ENCODE results near the gene RARRES2. TPM values are rescaled to one million over a fixed set of nuclear protein-coding genes. Genes with fewer than 3 reads are reported as not detected.
"Not testable (repeated sequence)": the region's sequence is repeated elsewhere in the genome, so short reads cannot be mapped to it uniquely, and the experiment has no call there.

RARRES2 gene
- total RNA-seq (6.5 TPM), polyA plus RNA-seq (21.9 TPM)
- long read RNA-seq, donor 1 = 0 reads
- long read RNA-seq, donor 2 = 0 reads
- long read RNA-seq, donor 3, transcript RARRES2-201 (6 exons, 740 nt) = major isoform, 5 of 7 reads
- long read RNA-seq, donor 3, partial matches to known transcripts = 0 of 7 reads
- long read RNA-seq, donor 3, other reads (novel, unspliced or antisense) = 0 of 7 reads
- long read RNA-seq, donor 4, partial matches to known transcripts = 0 of 4 reads
- long read RNA-seq, donor 4, other reads (novel, unspliced or antisense) = 0 of 4 reads
- long read RNA-seq, donor 5, transcript RARRES2-201 (6 exons, 740 nt) = major isoform, 15 of 19 reads
- long read RNA-seq, donor 5, partial matches to known transcripts = 0 of 19 reads
- long read RNA-seq, donor 5, other reads (novel, unspliced or antisense) = 0 of 19 reads
- long read RNA-seq, donor 6, transcript RARRES2-201 (6 exons, 740 nt) = major isoform, 8 of 10 reads
- long read RNA-seq, donor 6, partial matches to known transcripts = 0 of 10 reads
- long read RNA-seq, donor 6, other reads (novel, unspliced or antisense) = 0 of 10 reads
- long read RNA-seq, donor 7, transcript RARRES2-201 (6 exons, 740 nt) = major isoform, 10 of 11 reads
- long read RNA-seq, donor 7, partial matches to known transcripts = 0 of 11 reads
- long read RNA-seq, donor 7, other reads (novel, unspliced or antisense) = 0 of 11 reads
- long read RNA-seq, donor 8, transcript RARRES2-201 (6 exons, 740 nt) = major isoform, 5 of 6 reads
- long read RNA-seq, donor 8, partial matches to known transcripts = 0 of 6 reads
- long read RNA-seq, donor 8, other reads (novel, unspliced or antisense) = 0 of 6 reads
- long read RNA-seq, donor 9, partial matches to known transcripts = 0 of 2 reads
- long read RNA-seq, donor 9, other reads (novel, unspliced or antisense) = 0 of 2 reads
- long read RNA-seq, donor 10, partial matches to known transcripts = 0 of 4 reads
- long read RNA-seq, donor 10, other reads (novel, unspliced or antisense) = 0 of 4 reads

- WGBS = 45% methylated on average over 49 of the region's 49 CpGs
- Histone ChIP-seq H3K4me1 (ENCODE audit: control insufficient read depth in 2 of 2, insufficient read depth in 2 of 2, low read length in 2 of 2) (peaks cover 0 to 17% of the 10 kb centered on the region in 2 donors), H3K4me3 (ENCODE audit: low read length in 2 of 2) (peak within 1 kb of the TSS in 1 of 2 donors; percentile 27), H3K9me3 (ENCODE audit: control insufficient read depth in 2 of 2, insufficient read depth in 1 of 2, low read length in 1 of 2) (peaks cover 0 to 8% of the 10 kb centered on the region in 2 donors), H3K27me3 (ENCODE audit: control insufficient read depth in 2 of 2, insufficient read depth in 1 of 2, low read length in 1 of 2) (peaks cover 6 to 54% of the 10 kb centered on the region in 2 donors), H3K36me3 (ENCODE audit: control insufficient read depth in 2 of 2, insufficient read depth in 2 of 2, low read length in 1 of 2) (peaks cover 20 to 21% of the 10 kb centered on the region in 2 donors), H3K27ac (ENCODE audit: low read depth in 1 of 2, low read length in 1 of 2) (no peak within 1 kb of the TSS)
- no peak for DNase-seq (ENCODE audit: low read depth in 6 of 9, low spot score in 9 of 9)
Measured at GRCh38 chr7:150341263-150342120, at the start of gene RARRES2. Gene RARRES2, minus strand, starts transcription at chr7:150341629. Its CDS starts 1,020 bp downstream, at chr7:150340609.

DNA sequence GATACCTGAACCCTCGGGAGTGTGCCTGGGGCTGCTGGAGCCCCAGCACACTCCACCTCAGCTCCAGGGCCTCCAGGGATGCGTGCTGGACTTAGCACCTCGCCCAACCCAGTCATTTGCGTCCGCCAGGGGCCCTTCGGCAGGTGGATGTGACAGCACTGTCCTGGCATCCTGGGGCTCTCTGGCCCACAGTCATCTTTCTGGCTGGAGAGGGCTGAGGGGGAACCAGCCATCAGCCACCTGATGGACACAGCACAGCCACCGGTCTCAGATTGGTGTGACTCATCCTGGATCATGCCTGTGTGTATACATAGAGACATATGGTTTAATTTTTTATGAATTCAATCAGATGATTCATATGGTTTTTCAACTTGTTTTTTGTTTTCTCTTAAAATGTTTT lies 48.8 kb upstream of the RARRES2 start:
- 98% methylated on average over 7 of the region's 7 CpGs for WGBS
- Histone ChIP-seq H3K36me3 (ENCODE audit: control insufficient read depth in 2 of 2, insufficient read depth in 2 of 2, low read length in 1 of 2) (peaks cover 17 to 28% of the 10 kb centered on the region in 2 donors), H3K4me1 (ENCODE audit: control insufficient read depth in 2 of 2, insufficient read depth in 2 of 2, low read length in 2 of 2) (peaks cover 0 to 15% of the 10 kb centered on the region in 2 donors), H3K27me3 (ENCODE audit: control insufficient read depth in 2 of 2, insufficient read depth in 1 of 2, low read length in 1 of 2) (no peaks in the 10 kb centered on the region), H3K9me3 (ENCODE audit: control insufficient read depth in 2 of 2, insufficient read depth in 1 of 2, low read length in 1 of 2) (no peaks in the 10 kb centered on the region), H3K27ac (ENCODE audit: low read depth in 1 of 2, low read length in 1 of 2) (no peak overlapping the region), H3K4me3 (ENCODE audit: low read length in 2 of 2) (no peak overlapping the region)
- DNase-seq (ENCODE audit: low read depth in 6 of 9, low spot score in 9 of 9) = no peak

GRCh38 chr7:150389532-150389816 lies 48.0 kb upstream of the RARRES2 start:
- no peaks in the 10 kb centered on the region for H3K27me3 ChIP-seq (ENCODE audit: control insufficient read depth in 2 of 2, insufficient read depth in 1 of 2, low read length in 1 of 2)
- H3K4me1 ChIP-seq (ENCODE audit: control insufficient read depth in 2 of 2, insufficient read depth in 2 of 2, low read length in 2 of 2) = peaks cover 0 to 22% of the 10 kb centered on the region in 2 donors
- H3K36me3 ChIP-seq (ENCODE audit: control insufficient read depth in 2 of 2, insufficient read depth in 2 of 2, low read length in 1 of 2) = peaks cover 17 to 28% of the 10 kb centered on the region in 2 donors
- WGBS = 63% methylated on average over 5 of the region's 5 CpGs
- H3K9me3 ChIP-seq (ENCODE audit: control insufficient read depth in 2 of 2, insufficient read depth in 1 of 2, low read length in 1 of 2) = no peaks in the 10 kb centered on the region
- H3K27ac ChIP-seq (ENCODE audit: low read depth in 1 of 2, low read length in 1 of 2) = no peak overlapping the region
- no peak overlapping the region for H3K4me3 ChIP-seq (ENCODE audit: low read length in 2 of 2)
- no peak for DNase-seq (ENCODE audit: low read depth in 6 of 9, low spot score in 9 of 9)

DNA sequence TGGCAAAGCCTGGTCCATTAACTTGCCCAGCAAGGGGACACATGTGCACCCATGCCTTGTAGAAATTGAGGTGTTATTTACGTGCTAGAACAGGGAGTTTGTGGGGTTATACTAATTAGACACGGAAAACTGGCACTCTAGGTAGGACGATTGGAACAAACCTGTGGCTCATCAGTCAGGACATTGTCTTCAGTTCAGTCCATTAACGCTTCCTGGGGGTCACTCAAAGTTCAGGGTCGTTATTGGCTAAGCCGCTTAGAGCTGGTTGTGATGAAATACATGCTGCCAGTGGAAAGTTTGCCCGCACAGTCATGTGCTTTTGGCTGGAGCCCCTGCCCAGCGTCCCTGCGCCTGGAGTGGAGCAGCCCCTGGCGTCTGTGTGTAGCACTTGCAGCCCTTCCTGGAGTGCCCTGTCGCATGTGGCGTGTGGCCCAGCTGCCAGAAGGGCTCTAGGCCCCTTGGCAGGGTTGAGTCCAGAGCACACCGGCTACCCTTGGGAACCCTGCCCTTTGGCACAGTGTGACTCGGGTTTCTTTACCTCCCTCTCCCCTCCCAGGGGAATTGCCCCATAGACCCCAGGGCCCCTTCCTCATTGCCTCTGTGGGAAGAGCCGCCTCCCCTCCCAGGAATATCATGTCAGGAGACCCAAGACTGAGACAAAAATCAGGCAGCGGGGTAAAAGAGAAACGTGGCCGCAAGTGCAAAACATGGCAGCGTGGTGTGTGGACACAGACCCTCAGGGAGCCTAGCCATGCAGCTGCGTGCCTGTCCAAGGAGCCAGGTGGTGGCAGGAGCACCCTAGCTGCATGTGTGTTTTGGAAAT lies 47.5 kb upstream of the RARRES2 start:
- Histone ChIP-seq H3K4me3 (ENCODE audit: low read length in 2 of 2) (no peak overlapping the region), H3K27me3 (ENCODE audit: control insufficient read depth in 2 of 2, insufficient read depth in 1 of 2, low read length in 1 of 2) (no peaks in the 10 kb centered on the region), H3K36me3 (ENCODE audit: control insufficient read depth in 2 of 2, insufficient read depth in 2 of 2, low read length in 1 of 2) (peaks cover 17 to 28% of the 10 kb centered on the region in 2 donors), H3K27ac (ENCODE audit: low read depth in 1 of 2, low read length in 1 of 2) (no peak overlapping the region), H3K9me3 (ENCODE audit: control insufficient read depth in 2 of 2, insufficient read depth in 1 of 2, low read length in 1 of 2) (peaks cover 0 to 2% of the 10 kb centered on the region in 2 donors), H3K4me1 (ENCODE audit: control insufficient read depth in 2 of 2, insufficient read depth in 2 of 2, low read length in 2 of 2) (peaks cover 2 to 28% of the 10 kb centered on the region in 2 donors)
- DNase-seq (ENCODE audit: low read depth in 6 of 9, low spot score in 9 of 9) = no peak
- 94% methylated on average over 20 of the region's 20 CpGs for WGBS

DNA sequence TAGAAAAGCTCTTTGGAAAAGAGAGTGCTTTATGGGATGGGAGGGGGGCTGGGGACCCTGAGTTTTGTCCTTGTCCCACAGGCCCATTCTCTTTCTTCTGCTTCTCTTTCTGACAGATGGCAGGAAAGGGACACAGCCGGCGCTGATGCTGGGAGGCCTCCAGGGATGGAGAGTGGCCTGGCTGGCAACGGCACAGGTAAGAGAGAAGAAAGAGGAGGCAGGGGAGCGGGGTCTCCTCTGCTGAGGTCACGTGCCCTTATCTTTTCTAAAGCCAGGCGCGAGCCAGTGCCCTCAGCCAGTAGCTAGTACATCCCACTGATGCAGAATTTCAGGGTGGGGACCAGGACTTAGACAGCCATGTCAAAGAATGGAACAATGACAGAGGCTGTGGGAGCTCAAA lies 46.9 kb upstream of the RARRES2 start:
- Histone ChIP-seq H3K4me3 (ENCODE audit: low read length in 2 of 2) (no peak overlapping the region), H3K4me1 (ENCODE audit: control insufficient read depth in 2 of 2, insufficient read depth in 2 of 2, low read length in 2 of 2) (peaks cover 7 to 34% of the 10 kb centered on the region in 2 donors), H3K9me3 (ENCODE audit: control insufficient read depth in 2 of 2, insufficient read depth in 1 of 2, low read length in 1 of 2) (peaks cover 0 to 6% of the 10 kb centered on the region in 2 donors), H3K27me3 (ENCODE audit: control insufficient read depth in 2 of 2, insufficient read depth in 1 of 2, low read length in 1 of 2) (no peaks in the 10 kb centered on the region), H3K36me3 (ENCODE audit: control insufficient read depth in 2 of 2, insufficient read depth in 2 of 2, low read length in 1 of 2) (peaks cover 17 to 26% of the 10 kb centered on the region in 2 donors), H3K27ac (ENCODE audit: low read depth in 1 of 2, low read length in 1 of 2) (no peak overlapping the region)
- DNase-seq (ENCODE audit: low read depth in 6 of 9, low spot score in 9 of 9) = no peak
- 97% methylated on average over 7 of the region's 7 CpGs for WGBS

DNA sequence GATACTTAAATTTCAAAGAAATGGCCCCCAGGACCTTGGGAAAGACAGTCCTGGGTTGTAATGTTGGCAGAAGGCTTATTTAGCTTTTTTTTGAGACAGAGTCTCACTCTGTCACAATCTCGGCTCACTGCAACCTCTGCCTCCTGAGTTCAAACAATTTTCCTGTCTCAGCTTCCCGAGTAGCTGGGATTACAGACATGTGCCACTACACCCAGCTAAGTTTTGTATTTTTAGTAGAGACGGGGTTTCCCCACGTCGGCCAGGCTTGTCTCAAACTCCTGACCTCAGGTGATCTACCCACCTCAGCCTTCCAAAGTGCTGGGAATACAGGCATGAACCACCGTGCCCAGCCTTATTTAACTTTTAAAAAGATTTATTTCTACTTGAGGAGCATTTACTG lies 44.5 kb upstream of the RARRES2 start:
- H3K4me1 ChIP-seq (ENCODE audit: control insufficient read depth in 2 of 2, insufficient read depth in 2 of 2, low read length in 2 of 2) = peaks cover 26 to 56% of the 10 kb centered on the region in 2 donors
- not testable (repeated sequence) for H3K9me3 ChIP-seq (ENCODE audit: control insufficient read depth in 2 of 2, insufficient read depth in 1 of 2, low read length in 1 of 2); H3K27ac ChIP-seq (ENCODE audit: low read depth in 1 of 2, low read length in 1 of 2); H3K27me3 ChIP-seq (ENCODE audit: control insufficient read depth in 2 of 2, insufficient read depth in 1 of 2, low read length in 1 of 2); H3K4me3 ChIP-seq (ENCODE audit: low read length in 2 of 2); DNase-seq (ENCODE audit: low read depth in 6 of 9, low spot score in 9 of 9)
- H3K36me3 ChIP-seq (ENCODE audit: control insufficient read depth in 2 of 2, insufficient read depth in 2 of 2, low read length in 1 of 2) = peaks cover 17 to 24% of the 10 kb centered on the region in 2 donors
- 85% methylated on average over 6 of the region's 6 CpGs for WGBS

DNA sequence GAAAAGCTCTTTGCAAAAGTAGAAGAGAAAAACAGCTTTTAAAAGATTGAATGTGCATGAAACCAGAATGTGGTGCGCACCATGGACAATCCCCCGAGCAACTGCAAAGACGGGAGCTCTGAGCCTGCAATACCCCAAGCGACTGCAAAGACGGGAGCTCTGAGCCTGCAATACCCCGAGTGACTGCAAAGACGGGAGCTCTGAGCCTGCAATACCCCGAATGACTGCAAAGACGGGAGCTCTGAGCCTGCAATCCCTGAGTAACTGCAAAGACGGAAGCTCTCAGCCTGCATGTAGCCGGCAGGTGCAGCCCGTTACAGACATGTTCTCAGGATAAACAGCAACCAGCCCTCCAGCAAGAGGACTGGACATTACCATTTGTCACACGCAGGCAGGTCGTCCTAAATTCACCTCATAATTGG lies 43.9 kb upstream of the RARRES2 start:
- Histone ChIP-seq H3K4me1 (ENCODE audit: control insufficient read depth in 2 of 2, insufficient read depth in 2 of 2, low read length in 2 of 2) (peaks cover 31 to 61% of the 10 kb centered on the region in 2 donors), H3K27ac (ENCODE audit: low read depth in 1 of 2, low read length in 1 of 2) (no peak overlapping the region), H3K4me3 (ENCODE audit: low read length in 2 of 2) (no peak overlapping the region), H3K9me3 (ENCODE audit: control insufficient read depth in 2 of 2, insufficient read depth in 1 of 2, low read length in 1 of 2) (peaks cover 0 to 6% of the 10 kb centered on the region in 2 donors), H3K27me3 (ENCODE audit: control insufficient read depth in 2 of 2, insufficient read depth in 1 of 2, low read length in 1 of 2) (no peaks in the 10 kb centered on the region), H3K36me3 (ENCODE audit: control insufficient read depth in 2 of 2, insufficient read depth in 2 of 2, low read length in 1 of 2) (peaks cover 17 to 22% of the 10 kb centered on the region in 2 donors)
- DNase-seq (ENCODE audit: low read depth in 6 of 9, low spot score in 9 of 9) = no peak
- 96% methylated on average over 14 of the region's 14 CpGs for WGBS
